K562 (cell line): Measurements from ENCODE around the gene CTSS. TPM values are rescaled to one million over a fixed set of nuclear protein-coding genes. Genes with fewer than 3 reads are reported as not detected.

Experiments used
- CREM ChIP-seq: IDR thresholded peaks from 2 replicates; pipeline ENCODE4 v1.6.1; 2014; ENCODE audit warnings: antibody characterized with exemption, low read depth
- FOXK2 ChIP-seq, 2 experiments: fragments of 450-650 bp; IDR thresholded peaks in 1 of 2; conservative IDR thresholded peaks in 1 of 2; 2 replicates each; pipeline ENCODE4 v1.6.1; 2016; ENCODE audit warnings: low read depth in 2 of 2, mild to moderate bottlenecking in 1 of 2
- KLF13 ChIP-seq: fragments of 450-650 bp; IDR thresholded peaks from 2 replicates; pipeline ENCODE4 v1.6.1; 2016; ENCODE audit warnings: missing genetic modification characterization, low read depth, mild to moderate bottlenecking, missing compliant biosample characterization, moderate library complexity, borderline replicate concordance
- L3MBTL2 ChIP-seq: fragments of 450-650 bp; IDR thresholded peaks from 2 replicates; pipeline ENCODE4 v1.6.1; 2016; ENCODE audit warnings: mild to moderate bottlenecking, moderate library complexity
- SIN3A ChIP-seq, 2 experiments: fragments of 150-350 bp in 1 of 2; IDR thresholded peaks; 2 replicates each; pipeline ENCODE4 v1.6.1; 2011 to 2016; ENCODE audit warnings: borderline replicate concordance in 2 of 2, low read depth in 2 of 2, low read length in 2 of 2, mild to moderate bottlenecking in 2 of 2, moderate library complexity in 2 of 2; ENCODE audit not compliant: control insufficient read depth in 1 of 2
- TSC22D4 ChIP-seq: fragments of 450-650 bp; IDR thresholded peaks from 2 replicates; pipeline ENCODE4 v1.6.1; 2016; ENCODE audit warnings: missing genetic modification characterization, missing biosample characterization, control low read depth
- ZNF282 ChIP-seq: sonication (generic); formaldehyde crosslinking; IDR thresholded peaks from 2 replicates; pipeline ENCODE4 v1.8.1; 2023; ENCODE audit warnings: missing genetic modification reagents
- polyA plus RNA-seq, 8 experiments: library from polyadenylated mRNA; depleted of rRNA in 4 of 8; stranded (reverse) in 5 of 8; unstranded in 3 of 8; fragments of >200 nt; fragmentation: Nextera tagmentation in 2 of 8; fragmentation: Illumina TruSeq in 1 of 8; extraction: Ambion mirVana in 2 of 8; extraction: Trizol in 1 of 8; gene quantifications; 2 replicates each; pipeline versions ENCODE4 v1.2.1 to v1.2.3, GENCODE V29; 2011 to 2014; ENCODE audit warnings: inconsistent platforms in 1 of 8, missing spikeins in 1 of 8
- total RNA-seq, 7 experiments: library from RNA; depleted of rRNA in 6 of 7; stranded (reverse); fragments of >200 nt in 6 of 7; fragmentation: Illumina TruSeq in 2 of 7; extraction: Trizol in 2 of 7; gene quantifications; 2 replicates each; pipeline versions ENCODE4 v1.2.1 to v1.2.3, GENCODE V29; 2011 to 2021; ENCODE audit warnings: low replicate concordance in 1 of 7
- TF ChIP-seq, protein P1 (sequence below), 3 experiments: fragments of 200-800 bp in 1 of 3; fragments of 250-450 bp in 1 of 3; fragments of 450-650 bp in 1 of 3; sonication (Bioruptor Pico) in 1 of 3; sonication (Bioruptor generic) in 1 of 3; formaldehyde crosslinking in 1 of 3; IDR thresholded peaks; 2 replicates each; pipeline versions ENCODE4 v1.6.1 to v1.8.0; 2016 to 2022; ENCODE audit warnings: mild to moderate bottlenecking in 2 of 3, missing genetic modification characterization in 2 of 3, missing compliant biosample characterization in 1 of 3, moderate library complexity in 1 of 3
- TF ChIP-seq, protein P2 (sequence below), 2 experiments: fragments of 450-650 bp in 1 of 2; IDR thresholded peaks; 2 replicates each; pipeline ENCODE4 v1.6.1; 2011 to 2017; ENCODE audit warnings: low read depth in 2 of 2, antibody characterized with exemption in 1 of 2, borderline replicate concordance in 1 of 2, low read length in 1 of 2, mild to moderate bottlenecking in 1 of 2, mixed read lengths in 1 of 2; ENCODE audit not compliant: control insufficient read depth in 1 of 2
- TF ChIP-seq, protein P3 (sequence below), 2 experiments: IDR thresholded peaks in 1 of 2; conservative IDR thresholded peaks in 1 of 2; 2 replicates each; pipeline ENCODE4 v1.6.1; 2016; ENCODE audit warnings: low read depth in 2 of 2, mild to moderate bottlenecking in 1 of 2, missing compliant biosample characterization in 1 of 2, missing genetic modification characterization in 1 of 2, moderate library complexity in 1 of 2
- TF ChIP-seq, protein P4 (sequence below): IDR thresholded peaks from 2 replicates; pipeline ENCODE4 v1.6.1; 2011; ENCODE audit warnings: borderline replicate concordance, low read depth, mild to moderate bottlenecking, moderate library complexity, low read length; ENCODE audit not compliant: insufficient read depth, poor library complexity, severe bottlenecking

Gene CTSS
- total and polyA plus RNA-seq, 9 of the 15 experiments (the other 6 are each of a cell fraction or from before 2014, with no cell fraction given) = 8.6 to 24.9 (median 10.3) TPM

DNA sequence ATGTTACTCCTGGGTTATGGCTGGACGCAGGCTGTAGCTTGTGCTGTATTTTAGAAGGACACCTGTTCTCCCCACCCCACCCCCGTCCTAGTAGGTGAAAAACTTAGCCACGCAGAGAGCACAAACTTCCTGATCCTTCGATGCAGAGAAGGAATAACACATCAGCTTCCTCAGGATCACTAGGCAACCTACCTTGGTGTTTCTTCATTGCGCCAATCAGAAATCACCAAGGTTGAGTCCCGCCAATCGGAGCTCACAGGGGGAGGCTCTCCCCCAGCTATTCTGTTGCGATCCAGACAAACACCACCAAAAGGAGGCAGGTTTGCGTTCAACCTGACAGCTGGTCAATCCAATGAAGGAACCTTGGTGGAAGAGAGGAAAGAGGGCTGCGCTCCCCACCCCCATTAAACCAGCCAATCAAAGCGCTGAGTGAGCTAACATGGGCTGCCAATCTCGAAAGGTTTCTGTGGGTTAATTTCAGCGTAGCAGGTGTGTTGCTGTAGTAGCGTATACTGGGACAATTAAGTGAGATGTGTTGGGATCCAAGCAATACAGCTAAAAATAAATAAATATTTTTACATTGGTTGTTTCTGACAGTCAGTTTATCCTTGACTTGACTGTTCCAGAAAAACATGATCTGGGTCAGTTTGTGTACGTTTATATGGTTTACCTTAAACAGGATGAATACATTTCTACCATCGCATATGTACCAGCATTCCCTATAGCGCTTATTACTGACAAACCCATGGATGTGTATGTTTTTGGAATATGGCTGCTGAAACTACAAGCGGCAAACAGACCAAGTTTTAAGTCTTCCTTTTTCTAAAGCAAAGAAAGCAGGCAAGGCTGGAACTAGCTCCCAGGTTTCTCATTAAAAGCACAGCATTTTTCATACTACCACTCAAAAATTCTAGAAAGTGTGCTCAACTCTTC lies 68.3 kb downstream of the CTSS start, which contains the start of gene GOLPH3L (continued):
- TF ChIP-seq, protein P1, sequence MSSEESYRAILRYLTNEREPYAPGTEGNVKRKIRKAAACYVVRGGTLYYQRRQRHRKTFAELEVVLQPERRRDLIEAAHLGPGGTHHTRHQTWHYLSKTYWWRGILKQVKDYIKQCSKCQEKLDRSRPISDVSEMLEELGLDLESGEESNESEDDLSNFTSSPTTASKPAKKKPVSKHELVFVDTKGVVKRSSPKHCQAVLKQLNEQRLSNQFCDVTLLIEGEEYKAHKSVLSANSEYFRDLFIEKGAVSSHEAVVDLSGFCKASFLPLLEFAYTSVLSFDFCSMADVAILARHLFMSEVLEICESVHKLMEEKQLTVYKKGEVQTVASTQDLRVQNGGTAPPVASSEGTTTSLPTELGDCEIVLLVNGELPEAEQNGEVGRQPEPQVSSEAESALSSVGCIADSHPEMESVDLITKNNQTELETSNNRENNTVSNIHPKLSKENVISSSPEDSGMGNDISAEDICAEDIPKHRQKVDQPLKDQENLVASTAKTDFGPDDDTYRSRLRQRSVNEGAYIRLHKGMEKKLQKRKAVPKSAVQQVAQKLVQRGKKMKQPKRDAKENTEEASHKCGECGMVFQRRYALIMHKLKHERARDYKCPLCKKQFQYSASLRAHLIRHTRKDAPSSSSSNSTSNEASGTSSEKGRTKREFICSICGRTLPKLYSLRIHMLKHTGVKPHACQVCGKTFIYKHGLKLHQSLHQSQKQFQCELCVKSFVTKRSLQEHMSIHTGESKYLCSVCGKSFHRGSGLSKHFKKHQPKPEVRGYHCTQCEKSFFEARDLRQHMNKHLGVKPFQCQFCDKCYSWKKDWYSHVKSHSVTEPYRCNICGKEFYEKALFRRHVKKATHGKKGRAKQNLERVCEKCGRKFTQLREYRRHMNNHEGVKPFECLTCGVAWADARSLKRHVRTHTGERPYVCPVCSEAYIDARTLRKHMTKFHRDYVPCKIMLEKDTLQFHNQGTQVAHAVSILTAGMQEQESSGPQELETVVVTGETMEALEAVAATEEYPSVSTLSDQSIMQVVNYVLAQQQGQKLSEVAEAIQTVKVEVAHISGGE (CRISPR knock-in tag; IDR thresholded peaks at IDR 0.05) = no peak
- TF ChIP-seq, protein P2, sequence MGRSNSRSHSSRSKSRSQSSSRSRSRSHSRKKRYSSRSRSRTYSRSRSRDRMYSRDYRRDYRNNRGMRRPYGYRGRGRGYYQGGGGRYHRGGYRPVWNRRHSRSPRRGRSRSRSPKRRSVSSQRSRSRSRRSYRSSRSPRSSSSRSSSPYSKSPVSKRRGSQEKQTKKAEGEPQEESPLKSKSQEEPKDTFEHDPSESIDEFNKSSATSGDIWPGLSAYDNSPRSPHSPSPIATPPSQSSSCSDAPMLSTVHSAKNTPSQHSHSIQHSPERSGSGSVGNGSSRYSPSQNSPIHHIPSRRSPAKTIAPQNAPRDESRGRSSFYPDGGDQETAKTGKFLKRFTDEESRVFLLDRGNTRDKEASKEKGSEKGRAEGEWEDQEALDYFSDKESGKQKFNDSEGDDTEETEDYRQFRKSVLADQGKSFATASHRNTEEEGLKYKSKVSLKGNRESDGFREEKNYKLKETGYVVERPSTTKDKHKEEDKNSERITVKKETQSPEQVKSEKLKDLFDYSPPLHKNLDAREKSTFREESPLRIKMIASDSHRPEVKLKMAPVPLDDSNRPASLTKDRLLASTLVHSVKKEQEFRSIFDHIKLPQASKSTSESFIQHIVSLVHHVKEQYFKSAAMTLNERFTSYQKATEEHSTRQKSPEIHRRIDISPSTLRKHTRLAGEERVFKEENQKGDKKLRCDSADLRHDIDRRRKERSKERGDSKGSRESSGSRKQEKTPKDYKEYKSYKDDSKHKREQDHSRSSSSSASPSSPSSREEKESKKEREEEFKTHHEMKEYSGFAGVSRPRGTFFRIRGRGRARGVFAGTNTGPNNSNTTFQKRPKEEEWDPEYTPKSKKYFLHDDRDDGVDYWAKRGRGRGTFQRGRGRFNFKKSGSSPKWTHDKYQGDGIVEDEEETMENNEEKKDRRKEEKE (IDR thresholded peaks at IDR 0.05; ENCODE audit: borderline replicate concordance in 1 of 2, control insufficient read depth in 1 of 2, low read depth in 2 of 2, low read length in 1 of 2) = no peak
- TF ChIP-seq CREM (peak; percentile 72; the same call in 1 of the 2 replicates), KLF13 (tag) (no peak), FOXK2 (conservative IDR thresholded peaks at IDR 0.05 in 1 of 2, IDR thresholded peaks at IDR 0.05 in 1 of 2; ENCODE audit: low read depth in 2 of 2) (peak; percentile 80 to 85), SIN3A (IDR thresholded peaks at IDR 0.05; ENCODE audit: borderline replicate concordance in 2 of 2, control insufficient read depth in 1 of 2, low read depth in 2 of 2, low read length in 2 of 2) (peak; percentile 24 to 63; a peak in 1 of 4 replicates), TSC22D4 (tag) (no peak), ZNF282 (CRISPR knock-in tag) (no peak), L3MBTL2 (peak; percentile 26)
- TF ChIP-seq, protein P3, sequence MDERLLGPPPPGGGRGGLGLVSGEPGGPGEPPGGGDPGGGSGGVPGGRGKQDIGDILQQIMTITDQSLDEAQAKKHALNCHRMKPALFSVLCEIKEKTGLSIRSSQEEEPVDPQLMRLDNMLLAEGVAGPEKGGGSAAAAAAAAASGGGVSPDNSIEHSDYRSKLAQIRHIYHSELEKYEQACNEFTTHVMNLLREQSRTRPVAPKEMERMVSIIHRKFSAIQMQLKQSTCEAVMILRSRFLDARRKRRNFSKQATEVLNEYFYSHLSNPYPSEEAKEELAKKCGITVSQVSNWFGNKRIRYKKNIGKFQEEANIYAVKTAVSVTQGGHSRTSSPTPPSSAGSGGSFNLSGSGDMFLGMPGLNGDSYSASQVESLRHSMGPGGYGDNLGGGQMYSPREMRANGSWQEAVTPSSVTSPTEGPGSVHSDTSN (CRISPR knock-in tag; IDR thresholded peaks at IDR 0.05; ENCODE audit: low read depth) = peak; percentile 78
- TF ChIP-seq, protein P3 (tag; conservative IDR thresholded peaks at IDR 0.05; ENCODE audit: low read depth) = peak; percentile 99
- TF ChIP-seq, protein P4, sequence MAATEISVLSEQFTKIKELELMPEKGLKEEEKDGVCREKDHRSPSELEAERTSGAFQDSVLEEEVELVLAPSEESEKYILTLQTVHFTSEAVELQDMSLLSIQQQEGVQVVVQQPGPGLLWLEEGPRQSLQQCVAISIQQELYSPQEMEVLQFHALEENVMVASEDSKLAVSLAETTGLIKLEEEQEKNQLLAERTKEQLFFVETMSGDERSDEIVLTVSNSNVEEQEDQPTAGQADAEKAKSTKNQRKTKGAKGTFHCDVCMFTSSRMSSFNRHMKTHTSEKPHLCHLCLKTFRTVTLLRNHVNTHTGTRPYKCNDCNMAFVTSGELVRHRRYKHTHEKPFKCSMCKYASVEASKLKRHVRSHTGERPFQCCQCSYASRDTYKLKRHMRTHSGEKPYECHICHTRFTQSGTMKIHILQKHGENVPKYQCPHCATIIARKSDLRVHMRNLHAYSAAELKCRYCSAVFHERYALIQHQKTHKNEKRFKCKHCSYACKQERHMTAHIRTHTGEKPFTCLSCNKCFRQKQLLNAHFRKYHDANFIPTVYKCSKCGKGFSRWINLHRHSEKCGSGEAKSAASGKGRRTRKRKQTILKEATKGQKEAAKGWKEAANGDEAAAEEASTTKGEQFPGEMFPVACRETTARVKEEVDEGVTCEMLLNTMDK = no peak
